Stimulated activated CD4-positive, alpha-beta T cell treated with anti-CD3 and anti-CD28 coated beads, Interleukin-2, amount 100 ng/mL, for 4 hours (primary cell): ENCODE measurements around the gene OR51B5.
"Not testable (repeated sequence)": the region's sequence is repeated elsewhere in the genome, so short reads cannot be mapped to it uniquely, and the experiment has no call there.

Source experiments
- DNase-seq: peaks from one replicate; pipeline ENCODE4 v3.0.0-alpha.2; 2020; ENCODE audit warnings: low read depth

The OR51B5 gene, protein sequence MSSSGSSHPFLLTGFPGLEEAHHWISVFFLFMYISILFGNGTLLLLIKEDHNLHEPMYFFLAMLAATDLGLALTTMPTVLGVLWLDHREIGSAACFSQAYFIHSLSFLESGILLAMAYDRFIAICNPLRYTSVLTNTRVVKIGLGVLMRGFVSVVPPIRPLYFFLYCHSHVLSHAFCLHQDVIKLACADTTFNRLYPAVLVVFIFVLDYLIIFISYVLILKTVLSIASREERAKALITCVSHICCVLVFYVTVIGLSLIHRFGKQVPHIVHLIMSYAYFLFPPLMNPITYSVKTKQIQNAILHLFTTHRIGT

DNA sequence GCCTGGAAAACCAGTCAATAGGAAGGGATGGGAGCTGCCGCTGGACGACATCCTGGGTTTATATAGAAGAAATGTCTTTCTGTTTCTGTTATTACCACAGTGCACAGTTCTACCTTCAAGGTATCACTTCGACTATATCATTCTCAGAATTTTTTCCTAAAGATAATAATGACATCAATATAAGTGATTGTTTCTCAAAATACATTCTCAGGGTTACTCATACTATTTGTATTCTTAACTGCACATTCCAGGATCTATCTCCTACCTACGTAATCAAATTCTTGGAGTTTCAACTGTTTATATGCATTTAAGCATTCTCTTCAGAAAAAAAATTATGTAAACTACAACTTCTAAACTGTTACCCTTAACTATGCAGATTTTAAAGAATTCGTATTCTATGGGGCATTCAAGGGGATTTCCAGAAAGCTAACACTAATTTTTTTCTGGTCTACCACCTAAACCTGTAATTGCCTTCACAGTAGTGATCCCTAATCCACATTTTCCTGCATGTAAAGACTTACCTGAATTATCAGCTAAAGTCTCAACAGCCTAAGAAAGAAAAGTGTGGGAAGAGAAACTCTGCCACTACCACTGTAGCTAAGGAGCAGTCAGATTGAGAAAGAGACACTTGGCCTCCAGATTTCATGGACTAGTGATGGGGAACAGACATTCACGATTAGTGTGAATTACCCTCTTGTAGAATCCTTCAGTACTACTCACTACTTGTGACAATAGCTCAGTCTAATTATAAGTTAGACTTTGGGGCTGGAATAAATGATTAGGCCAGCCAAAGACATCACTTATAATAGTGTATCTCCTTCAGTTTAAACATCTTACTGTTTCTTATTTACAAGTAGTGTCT, at the start of gene OR51B5:
OR51B5 (minus strand) TSS at position 51 of the 862 bp plus-strand sequence; CDS start at position 51, 0 bp downstream.
- no peak for DNase-seq

DNA sequence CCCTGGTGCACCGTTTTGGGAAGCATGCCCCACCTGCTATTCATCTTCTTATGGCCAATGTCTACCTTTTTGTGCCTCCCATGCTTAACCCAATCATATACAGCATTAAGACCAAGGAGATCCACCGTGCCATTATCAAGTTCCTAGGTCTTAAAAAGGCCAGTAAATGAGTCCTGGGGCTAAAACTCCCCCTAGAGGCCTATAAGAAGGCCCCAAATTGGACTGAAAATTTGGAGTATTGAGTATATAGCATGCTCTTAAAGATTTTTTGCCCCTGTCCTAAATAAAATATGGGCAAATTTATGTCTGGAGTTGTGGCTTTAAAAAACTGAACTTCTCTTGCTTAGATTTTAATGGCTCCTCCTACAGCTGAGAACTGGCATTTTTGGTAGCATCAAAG, 46.9 kb upstream of the OR51B5 start:
- DNase-seq: no peak

DNA sequence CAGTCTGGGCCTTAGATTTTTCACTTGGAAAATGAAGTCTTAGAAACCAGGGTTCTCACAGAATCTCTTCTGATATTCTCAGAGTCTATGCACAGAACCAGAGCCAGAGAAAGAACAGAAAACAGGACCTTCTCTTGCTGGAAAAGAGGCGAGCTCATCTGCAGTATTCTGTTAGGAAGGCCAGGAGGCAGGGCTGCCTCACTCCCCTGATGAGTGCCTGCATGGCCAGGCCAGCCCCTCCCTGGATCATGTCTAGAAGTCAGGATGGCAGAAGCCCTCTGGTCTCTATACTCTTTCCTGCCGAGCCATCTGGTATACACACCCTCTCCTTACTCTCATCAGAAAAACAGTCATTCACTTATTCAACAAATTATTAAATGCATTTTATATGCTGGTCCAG, 41.0 kb upstream of the OR51B5 start:
- no peak for DNase-seq

DNA sequence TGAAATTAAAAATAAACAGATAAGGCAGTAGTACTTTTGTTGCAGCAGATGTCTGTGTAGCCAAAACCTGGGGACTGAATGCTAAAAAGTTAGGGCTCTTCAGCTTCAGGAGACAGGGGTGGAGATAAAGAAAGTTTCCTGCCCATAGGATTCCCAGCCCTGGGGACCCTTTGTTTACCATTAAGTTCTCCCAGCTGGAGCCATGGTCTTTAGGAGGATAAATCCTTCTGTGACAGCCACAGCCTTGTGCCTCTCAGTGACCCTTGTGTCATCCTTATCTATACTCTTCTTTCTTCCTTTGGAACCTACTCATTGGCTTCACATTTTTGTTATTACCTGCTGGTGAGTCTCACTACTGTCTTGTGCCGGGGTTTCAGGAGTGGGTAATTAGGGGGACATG, 40.3 kb upstream of the OR51B5 start, which contains the start of gene OR51M1:
OR51M1 (plus strand) TSS at position 237 of the 400 bp plus-strand sequence. CDS start 5,587 bp downstream, outside the sequence.
- DNase-seq: no peak

DNA sequence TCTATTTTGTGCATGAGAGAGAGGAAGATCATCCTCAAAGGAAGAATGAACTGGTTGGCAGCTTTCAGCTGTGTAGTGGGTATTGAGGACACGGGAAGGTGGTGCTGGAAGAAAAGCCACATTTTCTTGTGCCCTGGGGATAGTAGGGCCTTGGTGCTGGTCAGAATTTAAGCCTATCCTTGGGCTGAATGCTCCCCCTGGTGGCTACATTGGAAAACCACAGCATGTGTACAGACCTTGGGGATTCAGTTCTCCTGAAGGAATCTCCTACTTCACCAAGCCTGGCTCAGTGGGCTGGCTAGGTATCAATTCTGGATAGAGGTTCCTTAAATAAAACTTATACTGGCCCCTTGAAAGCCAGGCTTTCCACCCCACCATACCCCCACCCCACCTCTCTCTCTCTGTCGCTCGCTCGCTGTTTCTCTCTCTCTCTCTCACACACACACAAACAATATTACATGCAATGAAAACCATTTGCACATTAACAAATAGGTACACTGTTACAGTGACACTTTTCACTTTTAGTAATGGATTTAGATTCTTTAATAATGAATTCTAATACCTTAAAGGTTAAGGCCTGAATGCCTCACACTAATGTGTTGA, 37.5 kb upstream of the OR51B5 start:
- DNase-seq: no peak

DNA sequence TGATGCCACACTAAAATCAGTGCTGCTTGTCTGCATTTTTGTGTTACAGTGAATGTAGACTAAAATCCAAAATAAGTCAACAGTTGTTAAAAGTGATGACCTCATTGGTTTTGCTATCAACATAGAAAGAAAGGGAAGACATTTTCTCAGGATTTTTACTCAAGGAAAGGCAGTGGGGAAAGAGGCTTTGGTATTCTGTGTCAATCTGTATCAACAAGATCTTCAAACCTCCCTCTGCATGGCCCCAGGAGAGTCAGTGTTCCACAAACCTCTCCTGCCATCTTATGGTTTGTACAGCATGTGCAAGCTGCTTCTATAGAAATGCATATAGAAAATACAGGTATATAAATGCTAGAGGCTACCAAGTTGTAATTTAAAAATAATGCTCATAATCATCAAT, 26.5 kb upstream of the OR51B5 start:
- DNase-seq: no peak

DNA sequence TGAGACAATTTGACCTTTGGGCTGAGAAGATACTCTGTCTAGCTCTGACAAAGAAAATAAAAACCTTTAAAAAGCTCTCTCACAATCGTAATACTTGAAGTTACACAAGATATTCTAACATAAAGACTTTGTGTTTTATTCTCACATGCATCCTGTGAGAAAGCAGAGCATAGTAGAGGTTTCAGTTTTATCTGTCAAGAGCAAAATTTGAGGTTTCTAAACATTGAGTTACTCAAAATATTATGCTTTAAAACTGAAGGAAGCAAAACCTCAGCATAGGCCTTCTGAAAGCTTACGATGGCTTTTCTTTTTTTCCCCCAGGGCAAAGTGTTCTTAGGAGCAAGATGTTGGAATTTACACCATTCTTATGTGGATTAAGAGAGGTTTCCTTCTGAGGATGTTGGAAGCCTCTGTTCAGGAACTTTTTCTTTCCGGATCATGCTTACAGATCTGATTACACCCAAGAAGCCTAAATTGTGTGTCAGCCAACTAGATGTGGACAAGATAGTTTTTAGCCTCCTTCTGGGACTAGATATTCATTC, 25.2 kb upstream of the OR51B5 start:
- no peak for DNase-seq

DNA sequence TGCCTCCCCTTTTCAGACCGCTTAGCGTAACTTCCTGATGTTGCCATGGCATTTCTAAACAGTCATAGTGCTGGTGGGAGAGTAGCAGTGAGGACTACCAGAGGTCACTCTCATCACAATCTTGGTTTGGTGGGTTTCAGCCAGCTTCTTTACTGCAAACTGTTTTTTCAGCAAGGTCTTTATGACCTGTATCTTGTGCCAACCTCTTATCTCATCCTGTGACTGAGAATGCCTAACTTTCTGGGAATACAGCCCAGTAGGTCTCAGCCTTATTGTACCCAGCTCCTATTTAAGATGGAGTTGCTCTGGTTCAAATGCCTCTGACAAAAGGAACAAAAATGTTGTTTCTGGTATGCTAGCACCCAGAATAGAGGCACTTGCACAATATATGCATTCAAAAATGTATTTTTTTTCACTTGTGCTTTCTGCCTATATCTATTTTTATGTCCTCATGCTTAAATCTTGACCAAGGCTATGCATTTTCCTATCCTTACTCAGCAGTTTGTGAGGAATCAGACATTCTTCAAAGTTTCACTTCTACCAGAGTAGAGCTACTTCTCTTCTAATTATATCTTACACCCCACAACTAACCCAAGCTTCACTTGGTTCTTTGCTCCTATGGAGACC, 24.2 kb upstream of the OR51B5 start:
- no peak for DNase-seq

DNA sequence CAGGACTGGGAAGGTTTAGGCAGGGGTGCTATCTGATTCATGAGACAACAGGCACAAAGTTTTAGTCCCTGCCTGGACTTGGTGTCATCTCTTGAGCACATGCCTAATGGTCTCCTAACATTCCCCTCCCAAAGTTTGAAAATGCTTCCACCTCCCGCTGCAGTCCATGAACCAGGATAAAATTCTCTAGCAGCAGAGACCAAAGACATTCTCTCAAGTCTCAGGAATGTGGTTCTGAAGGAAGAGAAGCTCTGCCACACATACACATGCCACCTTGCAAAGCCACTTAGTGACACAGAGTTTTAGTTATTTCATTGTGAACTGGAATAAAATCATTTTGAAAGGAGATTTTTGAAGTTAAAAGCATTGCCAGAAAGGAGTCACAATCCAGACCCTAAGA, 23.5 kb upstream of the OR51B5 start:
- DNase-seq: no peak

DNA sequence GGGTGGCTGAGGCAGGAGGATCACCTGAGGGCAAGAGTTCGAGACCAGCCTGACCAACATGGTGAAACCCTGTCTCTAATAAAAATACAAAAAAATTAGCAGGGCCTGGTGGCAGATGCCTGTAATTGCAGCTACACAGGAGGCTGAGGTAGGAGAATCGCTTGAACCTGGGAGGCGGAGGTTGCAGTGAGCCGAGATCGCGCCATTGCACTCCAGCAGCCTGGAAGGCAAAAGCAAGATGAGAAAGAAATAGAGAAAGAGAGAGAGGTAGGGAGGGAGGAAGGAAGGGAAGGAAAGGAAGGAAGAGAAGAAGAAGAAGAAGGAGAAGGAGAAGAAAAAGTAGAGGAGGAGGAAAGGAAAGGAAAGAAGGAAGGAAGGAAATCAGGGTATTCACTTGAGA, 23.0 kb upstream of the OR51B5 start:
- DNase-seq: not testable (repeated sequence)

DNA sequence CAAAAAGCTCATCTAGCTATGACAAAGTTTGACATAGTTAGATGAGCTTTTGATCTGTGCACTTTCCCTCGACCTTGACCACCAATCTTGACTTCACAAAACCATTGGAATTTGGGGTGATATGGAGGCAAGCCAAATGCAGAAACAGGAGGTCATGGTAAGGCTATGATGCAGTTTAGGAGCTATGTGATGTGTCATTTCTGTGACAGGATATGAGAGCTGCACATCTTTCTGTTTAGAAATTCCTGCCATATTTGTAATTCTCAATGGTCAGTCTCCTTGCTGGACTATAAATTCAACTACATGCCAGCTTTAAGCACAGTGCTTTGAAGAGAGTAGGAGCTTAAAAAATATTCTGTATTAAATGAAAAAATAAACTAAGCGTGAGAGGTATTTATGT, 20.9 kb upstream of the OR51B5 start:
- DNase-seq: no peak

DNA sequence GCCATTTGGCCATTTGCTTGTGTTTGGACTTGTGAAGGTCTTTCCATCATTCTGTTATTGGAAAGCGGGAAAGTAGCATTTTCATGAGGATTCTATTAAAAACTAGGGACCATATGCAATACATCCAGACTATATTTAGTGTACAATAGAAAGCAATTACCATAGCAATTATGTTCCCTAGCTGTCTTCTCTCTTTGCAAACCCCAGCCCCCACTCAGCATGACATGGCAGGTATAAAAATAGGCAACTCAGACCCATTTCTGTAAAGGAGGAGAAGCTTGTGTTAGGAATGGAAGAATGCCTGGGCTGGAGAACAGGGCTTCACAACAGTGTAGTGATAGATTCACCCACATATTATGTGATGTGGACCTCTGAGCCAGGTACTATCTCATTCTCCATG, 20.4 kb upstream of the OR51B5 start:
- no peak for DNase-seq

DNA sequence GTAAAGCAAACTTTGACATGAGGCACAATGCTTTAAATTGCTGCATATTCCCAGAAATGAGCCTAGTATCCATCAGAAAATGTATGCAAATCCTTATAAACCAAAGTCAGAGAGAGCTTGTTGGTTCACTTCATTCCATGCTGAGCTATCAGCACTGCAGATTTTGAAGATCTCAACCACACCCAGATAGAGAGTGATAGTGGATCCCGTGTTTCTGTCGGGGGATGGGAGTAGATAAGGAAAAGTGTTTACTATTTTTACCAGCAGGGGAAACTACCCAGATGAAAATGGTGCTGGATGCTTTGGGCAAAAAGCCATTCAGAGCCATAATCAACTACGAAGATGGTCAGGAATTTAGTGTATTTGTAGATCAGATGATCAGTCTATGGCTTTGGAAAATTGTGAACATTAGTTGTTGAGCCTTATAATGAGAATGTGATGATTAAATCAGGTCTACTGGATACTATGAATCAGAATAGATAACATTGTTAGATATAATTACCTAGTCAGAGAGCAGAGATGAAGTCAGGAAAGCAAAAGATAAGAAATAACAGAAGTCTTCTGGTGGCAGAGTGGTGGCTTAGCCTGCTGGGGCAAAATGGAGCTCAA, 18.8 kb upstream of the OR51B5 start:
- no peak for DNase-seq

DNA sequence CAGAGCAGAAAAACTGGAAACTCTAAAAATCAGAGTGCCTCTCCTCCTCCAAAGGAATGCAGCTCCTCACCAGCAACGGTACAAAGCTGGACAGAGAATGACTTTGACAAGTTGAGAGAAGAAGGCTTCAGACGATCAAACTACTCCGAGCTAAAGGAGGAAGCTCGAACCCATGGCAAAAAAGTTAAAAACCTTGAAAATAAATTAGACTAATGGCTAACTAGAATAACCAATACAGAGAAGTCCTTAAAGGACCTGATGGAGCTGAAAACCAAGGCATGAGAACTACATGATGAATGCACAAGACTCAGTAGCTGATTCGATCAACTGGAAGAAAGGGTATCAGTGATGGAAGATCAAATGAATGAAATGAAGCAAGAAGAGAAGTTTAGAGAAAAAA, 12.7 kb upstream of the OR51B5 start:
- DNase-seq: not testable (repeated sequence)

DNA sequence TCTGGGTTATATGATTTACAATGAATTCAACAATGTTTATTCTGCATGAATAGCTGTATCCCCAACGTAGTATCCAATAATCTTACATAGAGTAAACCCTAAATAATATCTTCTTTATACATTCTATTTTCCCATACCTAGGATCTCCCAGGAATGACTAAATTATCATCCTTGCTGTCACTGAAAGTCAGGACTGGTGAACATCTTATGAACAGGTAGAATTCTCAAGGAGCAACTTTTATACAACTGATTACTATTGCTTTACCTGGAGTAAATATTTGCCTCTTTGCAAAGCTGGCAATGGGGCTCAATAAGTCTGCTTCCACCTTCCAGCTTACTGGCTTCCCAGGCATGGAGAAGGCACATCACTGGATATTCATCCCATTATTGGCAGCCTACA, 7.9 kb upstream of the OR51B5 start, which contains the start of gene OR51B6:
OR51B6 (plus strand) TSS at position 301 of the 400 bp plus-strand sequence; CDS start at position 301, 0 bp downstream.
- DNase-seq: no peak

DNA sequence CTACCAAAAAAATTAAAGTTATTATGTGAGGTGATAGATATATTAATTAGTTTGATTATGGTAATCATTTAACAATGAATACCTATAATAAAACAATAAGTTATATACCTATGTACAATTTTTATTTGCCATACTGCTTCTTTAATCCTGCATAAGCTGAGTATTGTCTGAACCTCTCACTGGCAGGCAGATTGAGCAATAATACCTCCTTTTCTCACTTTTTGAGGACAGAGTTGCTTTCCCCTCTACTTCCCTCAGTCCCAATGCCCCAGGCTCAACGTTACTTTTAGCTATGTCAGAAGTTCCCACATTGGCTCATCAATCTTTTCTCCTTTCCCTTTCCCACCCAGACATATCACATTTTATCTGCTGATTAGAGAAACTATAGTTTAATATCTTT, 6.2 kb upstream of the OR51B5 start:
- no peak for DNase-seq

DNA sequence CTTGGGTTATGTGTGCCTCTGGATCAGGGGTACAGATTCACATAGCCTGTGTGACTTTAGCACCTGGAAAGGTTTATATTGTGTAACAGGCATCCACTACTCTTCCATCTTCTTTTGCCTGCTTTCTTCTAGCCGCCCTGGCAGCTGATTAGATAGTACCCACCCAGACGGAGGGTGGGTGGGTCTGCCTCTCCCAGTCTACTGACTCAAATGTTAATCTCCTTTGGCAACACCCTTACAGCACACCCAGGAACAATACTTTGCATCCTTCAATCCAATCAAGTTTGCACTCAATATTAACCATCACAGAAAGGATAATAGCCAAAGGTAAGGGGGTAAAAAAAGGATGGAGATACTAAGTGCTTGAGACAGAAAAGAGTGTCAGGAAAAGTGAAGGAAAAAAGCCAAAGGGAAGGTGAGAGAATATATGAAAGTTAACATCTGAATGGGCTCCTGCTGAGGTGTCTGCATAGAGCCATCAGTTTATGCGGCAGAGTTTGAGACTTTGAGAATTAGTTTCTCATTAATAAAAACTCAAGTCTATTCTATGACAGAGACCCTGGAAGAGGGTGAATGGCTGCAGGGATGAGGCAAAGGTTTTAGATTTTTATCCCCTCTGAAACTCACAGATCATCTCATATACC, 5.3 kb upstream of the OR51B5 start:
- no peak for DNase-seq

DNA sequence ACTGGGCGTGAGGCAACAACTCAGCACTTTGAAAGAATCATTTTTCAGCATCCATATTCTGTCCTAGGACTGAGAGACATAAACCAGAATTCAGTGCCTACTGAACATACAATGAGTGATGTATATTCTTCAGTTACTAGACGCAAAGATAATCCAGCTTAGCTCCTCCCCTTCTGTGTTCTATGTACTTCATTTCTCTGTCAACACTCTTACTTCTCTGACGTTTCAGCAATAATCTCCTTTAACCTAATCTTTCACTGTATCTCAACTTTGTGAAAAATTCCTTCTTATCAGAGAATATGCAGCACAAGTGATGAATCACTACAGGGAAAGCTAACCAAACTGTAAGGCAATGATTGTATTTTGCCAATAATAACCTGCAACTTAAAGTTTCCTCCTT, 2.5 kb upstream of the OR51B5 start:
- no peak for DNase-seq

DNA sequence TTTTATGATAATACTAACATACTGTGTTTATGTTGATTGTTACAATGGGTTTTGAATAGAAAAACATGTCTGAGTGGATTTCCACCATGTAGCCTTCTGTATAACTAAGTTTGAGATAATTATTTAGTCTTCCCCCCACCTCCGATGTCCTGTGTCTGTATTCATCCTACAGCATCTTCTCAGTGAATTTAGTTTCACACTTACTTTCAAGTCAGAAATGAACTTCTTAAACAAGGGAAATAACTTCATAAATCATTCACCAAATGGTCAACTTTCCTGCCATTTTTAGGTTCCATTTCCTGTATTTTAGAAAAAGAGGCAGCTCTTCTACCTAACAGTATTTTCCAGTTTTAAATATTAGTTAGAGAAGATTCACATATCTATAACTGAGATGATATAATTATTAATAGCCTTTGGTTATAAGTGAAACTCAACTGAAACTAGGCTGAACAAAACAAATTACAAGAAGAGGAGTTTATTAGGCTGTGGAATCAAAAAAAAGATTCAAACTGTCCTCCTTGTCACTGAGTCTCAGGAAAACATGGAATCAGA, 3.5 kb downstream of the OR51B5 start:
- DNase-seq: no peak

DNA sequence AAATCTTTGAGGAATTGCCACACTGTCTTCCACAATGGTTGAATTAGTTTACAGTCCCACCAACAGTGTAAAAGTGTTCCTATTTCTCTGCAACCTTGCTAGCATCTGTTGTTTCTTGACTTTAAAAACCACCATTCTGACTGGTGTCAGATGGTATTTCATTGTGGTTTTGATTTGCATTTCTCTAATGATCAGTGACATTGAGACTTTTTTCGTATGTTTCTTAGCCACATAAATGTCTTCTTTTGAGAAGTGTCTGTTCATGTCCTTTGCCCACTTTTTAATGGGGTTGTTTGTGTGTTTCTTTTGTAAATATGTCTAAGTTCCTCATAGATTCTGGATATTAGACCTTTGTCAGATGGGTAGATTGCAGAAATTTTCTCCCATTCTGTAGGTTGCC, 6.1 kb downstream of the OR51B5 start:
- not testable (repeated sequence) for DNase-seq

DNA sequence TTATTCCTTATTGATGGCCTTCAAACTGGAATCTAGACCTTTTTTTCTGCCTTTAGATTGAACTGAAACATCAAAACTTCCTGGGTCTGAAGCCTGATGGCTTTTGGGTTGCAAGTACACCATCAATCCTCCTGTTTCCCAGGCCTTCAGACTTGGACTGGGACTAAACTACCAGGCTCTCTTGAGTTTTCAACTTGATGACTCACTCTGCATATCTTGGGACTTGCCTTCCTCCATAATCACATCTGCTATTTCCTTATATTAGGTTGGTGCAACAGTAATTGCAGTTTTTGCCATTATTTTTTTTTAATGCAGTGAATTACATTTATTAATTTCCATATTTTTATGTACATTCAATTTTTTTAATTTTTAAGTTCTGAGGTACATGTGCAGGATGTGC, 7.0 kb downstream of the OR51B5 start:
- no peak for DNase-seq
